H1 (cell line): ENCODE data around the gene PNLDC1.

Source experiments
- CEBPB ChIP-seq: IDR thresholded peaks from 2 replicates; pipeline ENCODE4 v1.6.1; 2012; ENCODE audit warnings: low read depth, low read length
- CHD1 ChIP-seq: IDR thresholded peaks from 2 replicates; pipeline ENCODE4 v1.6.1; 2012; ENCODE audit warnings: low read depth, low read length, improper control_type of control experiment
- EP300 ChIP-seq, 2 experiments: IDR thresholded peaks; 1 replicate in 1 of 2; 2 replicates in 1 of 2; pipeline ENCODE4 v1.6.1; 2011 to 2012; ENCODE audit warnings: low read depth in 2 of 2, low read length in 2 of 2, mild to moderate bottlenecking in 2 of 2, borderline replicate concordance in 1 of 2, inconsistent platforms in 1 of 2, moderate library complexity in 1 of 2
- JUN ChIP-seq: IDR thresholded peaks from 2 replicates; pipeline ENCODE4 v1.6.1; 2011; ENCODE audit warnings: low read depth, mild to moderate bottlenecking, improper control_type of control experiment, low read length
- POLR2AphosphoS5 ChIP-seq: IDR thresholded peaks from 2 replicates; pipeline ENCODE4 v1.6.1; 2011; ENCODE audit warnings: low read depth, low read length
- YY1 ChIP-seq: IDR thresholded peaks from 2 replicates; pipeline ENCODE4 v1.6.1; 2011; ENCODE audit warnings: low read depth, mild to moderate bottlenecking, low read length

GRCh38 chr6:159808647-159809046, 8.6 kb downstream of the PNLDC1 start:
- TF ChIP-seq EP300 (IDR thresholded peaks at IDR 0.05; ENCODE audit: borderline replicate concordance in 1 of 2, low read depth in 2 of 2, low read length in 2 of 2): no peak
- no peak for TF ChIP-seq CEBPB
- no peak for TF ChIP-seq JUN
- no peak for TF ChIP-seq POLR2AphosphoS5
- TF ChIP-seq YY1: no peak
- TF ChIP-seq CHD1: no peak
